ENCODE results near the gene ATP2A2. TPM values are rescaled to one million over a fixed set of nuclear protein-coding genes. Genes with fewer than 3 reads are reported as not detected.

Gene ATP2A2
- total RNA-seq, 4 donors from 2014 or later, result 118 to 233 (median 163) TPM

DNA sequence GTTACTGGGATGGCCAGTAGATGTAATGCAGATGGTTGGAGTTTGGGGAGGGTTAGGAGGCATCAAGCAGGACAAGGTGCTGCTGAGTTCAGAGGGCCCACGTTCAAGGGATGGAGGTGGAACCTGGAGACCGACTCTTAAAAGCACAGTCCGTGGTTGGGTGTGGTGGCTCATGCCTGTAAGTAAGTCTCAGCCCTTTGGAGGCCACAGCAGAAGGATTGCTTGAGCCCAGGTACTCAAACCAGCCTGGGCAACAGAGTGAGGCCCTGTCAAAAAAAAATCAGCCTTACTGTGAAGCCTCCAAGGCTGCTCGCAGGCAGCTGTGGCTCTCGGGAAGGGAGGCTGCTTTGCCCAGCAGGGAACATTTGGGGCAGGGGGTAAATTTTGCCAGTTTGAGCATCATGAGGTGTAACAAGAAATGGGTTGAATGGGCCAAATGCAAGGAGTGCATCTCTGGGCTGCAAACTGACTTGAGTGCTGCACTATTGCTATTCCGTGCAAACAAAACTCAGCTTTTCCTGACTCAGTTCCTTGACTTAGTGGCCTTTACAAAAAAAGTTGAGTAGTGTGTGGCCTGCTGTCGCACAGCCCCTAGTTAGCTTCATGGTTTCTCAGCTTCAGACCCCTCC lies 67.5 kb downstream of the ATP2A2 start:
- H3K9me3 ChIP-seq, result no peaks in the 10 kb centered on the region
- H3K4me3 ChIP-seq, result no peak overlapping the region
- no peaks in the 10 kb centered on the region for H3K27me3 ChIP-seq
- peaks cover 11 to 81% of the 10 kb centered on the region in 2 donors for H3K36me3 ChIP-seq
- no peak for TF ChIP-seq POLR2AphosphoS5 (IDR thresholded peaks at IDR 0.05)
- TF ChIP-seq POLR2A (IDR thresholded peaks at IDR 0.05), result no peak
- no peak for TF ChIP-seq CTCF (IDR thresholded peaks at IDR 0.05)
- no peak for TF ChIP-seq EP300 (IDR thresholded peaks at IDR 0.05)
- WGBS, 2 donors (ENCODE audit: low coverage in 1 of 2), result 96 to 97% methylated on average over 5 to 7 of the region's 7 CpGs
- H3K27ac ChIP-seq, result no peak overlapping the region
- no peaks in the 10 kb centered on the region for H3K4me1 ChIP-seq
- no peak for ATAC-seq

GRCh38 chr12:110349096-110349495 lies 68.0 kb downstream of the ATP2A2 start:
- TF ChIP-seq POLR2A (IDR thresholded peaks at IDR 0.05), result no peak
- TF ChIP-seq POLR2AphosphoS5 (IDR thresholded peaks at IDR 0.05), result no peak
- TF ChIP-seq EP300 (IDR thresholded peaks at IDR 0.05), result no peak
- TF ChIP-seq CTCF (IDR thresholded peaks at IDR 0.05), result no peak
- no peaks in the 10 kb centered on the region for H3K9me3 ChIP-seq

DNA sequence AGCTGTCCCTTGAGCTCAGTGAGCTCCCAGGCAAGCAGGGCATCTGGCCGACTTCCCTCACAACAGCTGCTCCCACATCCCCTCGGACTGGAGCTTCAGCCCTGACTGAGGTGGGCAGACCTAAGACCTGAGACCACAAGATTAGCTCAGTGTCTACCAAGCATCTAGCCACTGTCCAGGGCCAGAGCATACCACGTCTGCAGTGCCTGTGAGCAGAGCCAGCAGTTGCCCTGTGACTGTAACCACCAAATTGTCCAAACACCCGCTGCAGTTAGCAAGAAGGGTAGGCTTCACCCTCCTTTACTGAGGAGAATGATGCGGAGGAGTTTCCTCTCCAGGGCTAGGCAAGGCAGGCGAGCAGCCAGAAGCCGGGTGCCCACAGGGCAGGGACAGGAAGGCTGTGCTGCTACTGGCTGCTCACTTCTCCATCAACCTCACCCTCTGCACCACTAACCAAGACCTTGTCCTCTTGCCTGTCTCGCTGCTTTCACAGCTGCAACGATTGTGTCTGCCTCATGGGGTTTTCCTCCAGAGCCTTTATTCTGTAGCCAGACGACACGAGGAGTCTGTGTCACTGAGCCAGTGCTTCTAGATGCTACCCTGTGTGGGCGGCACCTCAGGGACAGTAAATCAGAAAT lies 68.6 kb downstream of the ATP2A2 start:
- ATAC-seq, result no peak
- H3K4me3 ChIP-seq, result no peak overlapping the region
- TF ChIP-seq POLR2AphosphoS5 (IDR thresholded peaks at IDR 0.05), result no peak
- TF ChIP-seq EP300 (IDR thresholded peaks at IDR 0.05), result no peak
- TF ChIP-seq POLR2A (IDR thresholded peaks at IDR 0.05), result no peak
- no peak for TF ChIP-seq CTCF (IDR thresholded peaks at IDR 0.05)
- no peaks in the 10 kb centered on the region for H3K27me3 ChIP-seq
- H3K4me1 ChIP-seq, result no peaks in the 10 kb centered on the region
- H3K9me3 ChIP-seq, result no peaks in the 10 kb centered on the region
- WGBS, 2 donors (ENCODE audit: low coverage in 1 of 2), result 37 to 66% methylated on average over 4 to 7 of the region's 12 CpGs
- no peak overlapping the region for H3K27ac ChIP-seq
- peaks cover 11 to 70% of the 10 kb centered on the region in 2 donors for H3K36me3 ChIP-seq

More at GRCh38 chr12:110349096-110349495, 68.0 kb downstream of the ATP2A2 start:
- Histone ChIP-seq H3K4me3 (no peak overlapping the region), H3K27me3 (no peaks in the 10 kb centered on the region), H3K36me3 (peaks cover 11 to 76% of the 10 kb centered on the region in 2 donors), H3K27ac (no peak overlapping the region), H3K4me1 (no peaks in the 10 kb centered on the region)
- no peak for ATAC-seq
- 83% methylated on average over 1 of the region's 4 CpGs; no CpG with 5 or more reads in 1 of the 2 donors for WGBS, 2 donors (ENCODE audit: low coverage in 1 of 2)

- Histone ChIP-seq H3K9me3 (no peaks in the 10 kb centered on the region), H3K4me1 (no peaks in the 10 kb centered on the region), H3K36me3 (peaks cover 1 to 55% of the 10 kb centered on the region in 2 donors), H3K27me3 (no peaks in the 10 kb centered on the region), H3K4me3 (no peak overlapping the region), H3K27ac (no peak overlapping the region)
- no peak for TF ChIP-seq CTCF (IDR thresholded peaks at IDR 0.05)
- no peak for TF ChIP-seq POLR2A (IDR thresholded peaks at IDR 0.05)
- no peak for TF ChIP-seq POLR2AphosphoS5 (IDR thresholded peaks at IDR 0.05)
- TF ChIP-seq EP300 (IDR thresholded peaks at IDR 0.05), result no peak
- ATAC-seq, result no peak
- WGBS, 2 donors (ENCODE audit: low coverage in 1 of 2), result 71 to 94% methylated on average over 1 to 4 of the region's 8 CpGs
These were observed 70.1 kb downstream of the ATP2A2 start for GRCh38 chr12:110351119-110351518.

DNA sequence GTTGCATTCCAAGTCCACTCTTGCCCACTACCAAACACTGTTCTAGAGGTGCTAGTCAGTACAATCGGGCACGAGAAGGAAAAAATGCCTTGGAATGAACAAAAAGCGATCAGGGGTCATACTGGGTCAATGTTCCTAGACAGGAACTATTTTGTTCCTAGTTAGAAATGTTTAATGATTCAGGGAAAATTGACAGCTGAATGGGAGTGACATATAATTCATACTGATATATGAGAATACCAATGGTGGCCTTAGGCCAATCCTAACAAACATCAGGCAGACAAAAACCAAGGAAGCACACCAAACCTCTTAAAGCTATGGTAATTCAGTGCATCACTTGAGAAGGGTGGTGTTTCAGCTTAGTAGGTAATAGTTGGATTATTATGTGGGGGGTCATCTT lies 71.4 kb downstream of the ATP2A2 start:
- no peak for TF ChIP-seq POLR2AphosphoS5 (IDR thresholded peaks at IDR 0.05)
- no peak for TF ChIP-seq EP300 (IDR thresholded peaks at IDR 0.05)
- TF ChIP-seq POLR2A (IDR thresholded peaks at IDR 0.05), result no peak
- no peak for TF ChIP-seq CTCF (IDR thresholded peaks at IDR 0.05)
- ATAC-seq, result no peak
- Histone ChIP-seq H3K4me1 (no peaks in the 10 kb centered on the region), H3K27me3 (no peaks in the 10 kb centered on the region), H3K9me3 (no peaks in the 10 kb centered on the region), H3K4me3 (no peak overlapping the region), H3K36me3 (peaks cover 0 to 43% of the 10 kb centered on the region in 2 donors), H3K27ac (no peak overlapping the region)
- WGBS, 2 donors (ENCODE audit: low coverage in 1 of 2), result 75 to 76% methylated on average over 3 of the region's 3 CpGs
